Fibroblast of gingiva (primary cell): ENCODE data around the gene CDH13.

Source experiments
- DNase-seq: peaks from one replicate; pipeline ENCODE4 v3.0.0-alpha.2; 2011; ENCODE audit warnings: low read depth

The CDH13 gene

DNA sequence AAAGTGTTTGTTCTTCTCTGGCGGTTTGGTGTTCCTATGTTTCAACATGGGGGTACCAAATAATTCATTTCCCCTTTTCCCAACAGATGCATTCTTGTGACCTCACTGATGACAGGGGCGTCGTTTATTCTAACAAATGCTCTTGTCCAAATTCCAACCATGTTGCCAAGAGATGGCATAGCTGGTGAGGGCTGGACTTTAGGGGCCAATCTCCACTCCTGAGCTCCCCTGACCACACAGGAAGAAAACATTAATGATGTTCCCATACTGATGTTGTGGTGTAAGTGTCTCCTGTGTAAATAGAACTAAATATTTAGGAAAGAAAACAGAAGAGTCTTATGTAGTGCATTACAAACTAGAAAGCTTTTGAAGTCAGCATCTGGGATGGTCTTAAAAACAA lies 431.6 kb downstream of the CDH13 start:
- DNase-seq, result no peak

- no peak for DNase-seq
These were observed 432.5 kb downstream of the CDH13 start for GRCh38 chr16:83059237-83059636.

DNA sequence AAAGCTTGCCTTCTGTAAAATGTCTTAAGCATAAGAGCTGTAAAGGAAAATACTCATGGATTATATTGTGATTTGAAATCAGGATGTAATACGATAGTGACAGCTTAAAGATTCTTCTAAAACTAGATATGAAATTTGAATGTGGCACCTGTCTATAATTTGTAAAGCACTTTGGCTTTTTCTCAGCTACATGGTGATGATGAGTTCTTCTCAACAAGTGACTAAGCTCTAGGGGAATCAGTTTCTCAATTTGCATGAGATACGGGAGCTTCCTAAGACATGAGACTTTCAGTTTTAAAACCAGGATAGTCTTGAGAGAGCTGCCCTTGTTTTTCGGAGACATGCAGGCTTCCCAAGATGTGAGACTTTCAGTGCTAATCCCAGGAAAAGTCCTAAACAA lies 439.2 kb downstream of the CDH13 start:
- no peak for DNase-seq

DNA sequence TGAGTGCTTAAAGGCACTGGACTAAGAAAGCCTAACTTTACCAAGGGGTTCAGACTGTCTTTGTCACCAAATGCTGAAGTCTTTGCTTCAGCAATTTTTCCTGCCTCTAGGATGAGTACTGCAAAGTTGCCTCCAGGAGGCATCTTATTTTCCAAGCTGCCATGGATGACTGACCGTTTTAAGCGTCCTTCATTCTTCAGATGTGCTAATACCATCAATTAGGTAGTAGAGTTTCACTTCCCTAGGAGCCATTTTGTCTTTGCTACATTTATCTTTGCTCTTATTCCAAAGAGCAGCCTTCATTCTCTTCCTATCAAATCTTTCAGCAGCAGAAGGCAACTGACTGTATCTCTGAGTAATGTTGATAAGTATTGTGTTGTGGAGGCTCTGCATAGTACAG lies 440.1 kb downstream of the CDH13 start:
- no peak for DNase-seq

- DNase-seq, result peak; percentile 24
These were observed 441.9 kb downstream of the CDH13 start for GRCh38 chr16:83068686-83069085.

DNA sequence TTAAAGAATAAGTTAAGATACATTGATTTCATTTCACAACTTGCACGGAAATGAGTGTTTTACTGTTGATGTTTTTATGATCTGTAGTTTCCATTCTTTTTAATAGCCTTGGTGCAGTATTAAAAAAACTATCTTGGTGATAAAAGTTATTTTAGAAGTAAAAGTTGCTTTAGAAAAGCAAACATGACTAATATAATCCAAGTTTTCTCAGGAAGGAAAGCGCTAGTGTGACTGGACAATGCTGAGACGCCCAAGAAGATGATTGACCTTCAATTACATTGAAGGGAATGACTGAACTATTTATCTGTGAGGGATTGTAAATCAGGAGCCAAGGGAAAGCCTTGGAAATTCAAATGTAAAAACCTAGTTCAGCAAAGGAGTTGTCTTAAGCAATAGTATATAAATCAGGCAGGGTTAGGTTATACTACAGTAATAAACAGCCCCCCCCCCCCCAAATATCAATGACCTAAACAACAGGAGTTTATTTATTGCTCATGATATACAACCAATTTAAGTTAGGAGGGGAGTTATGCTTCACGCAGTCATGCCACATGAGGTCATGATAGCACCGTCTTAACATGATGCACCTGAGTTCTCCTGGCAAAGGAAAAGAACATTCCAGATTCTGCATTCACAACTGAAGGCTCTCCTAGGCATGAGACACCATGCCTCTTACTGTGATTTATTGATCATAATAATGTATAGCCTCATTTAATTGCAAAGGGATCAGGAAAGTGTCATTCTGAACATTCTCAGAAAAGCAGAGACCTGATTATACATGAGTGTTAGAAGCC lies 443.8 kb downstream of the CDH13 start:
- no peak for DNase-seq

DNA sequence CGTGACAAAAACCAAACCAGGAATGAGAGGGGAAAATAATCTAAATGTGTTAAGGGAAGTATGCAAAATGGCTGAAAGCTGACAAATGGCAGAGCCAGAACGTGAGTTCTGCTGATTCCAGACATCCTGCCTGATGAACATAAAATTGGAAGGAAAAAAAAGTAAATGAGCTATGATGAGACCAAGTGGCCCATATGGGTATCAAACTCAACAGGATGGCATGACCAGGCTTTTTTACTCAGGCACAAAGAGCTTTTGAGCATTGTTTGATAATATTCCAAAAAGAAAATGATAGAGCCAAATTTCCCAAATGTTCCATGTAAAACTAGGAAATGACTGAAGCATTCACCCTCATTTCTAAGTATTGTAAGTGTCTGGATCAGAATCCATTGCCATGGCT lies 449.2 kb downstream of the CDH13 start:
- DNase-seq, result no peak

GRCh38 chr16:83083361-83083760 lies 456.6 kb downstream of the CDH13 start:
- no peak for DNase-seq

DNA sequence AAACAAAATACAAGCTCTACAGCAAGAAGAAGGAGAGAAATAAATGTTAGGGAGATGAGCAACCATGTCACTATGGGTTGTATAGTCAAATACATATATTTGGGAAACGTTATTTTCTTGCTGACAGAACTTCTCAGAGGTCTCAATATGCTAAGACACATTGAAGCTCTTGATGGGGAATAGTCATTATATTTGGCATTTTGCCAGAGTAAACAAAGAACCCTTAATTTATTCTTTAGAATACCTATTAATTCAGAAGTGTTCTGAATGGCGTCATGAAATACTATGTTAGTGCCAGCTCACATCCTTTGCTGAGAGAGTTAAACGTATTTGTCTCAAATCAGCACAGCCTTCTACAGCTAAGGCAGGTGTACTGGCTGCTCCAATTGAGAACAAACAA lies 458.9 kb downstream of the CDH13 start:
- DNase-seq, result no peak

DNA sequence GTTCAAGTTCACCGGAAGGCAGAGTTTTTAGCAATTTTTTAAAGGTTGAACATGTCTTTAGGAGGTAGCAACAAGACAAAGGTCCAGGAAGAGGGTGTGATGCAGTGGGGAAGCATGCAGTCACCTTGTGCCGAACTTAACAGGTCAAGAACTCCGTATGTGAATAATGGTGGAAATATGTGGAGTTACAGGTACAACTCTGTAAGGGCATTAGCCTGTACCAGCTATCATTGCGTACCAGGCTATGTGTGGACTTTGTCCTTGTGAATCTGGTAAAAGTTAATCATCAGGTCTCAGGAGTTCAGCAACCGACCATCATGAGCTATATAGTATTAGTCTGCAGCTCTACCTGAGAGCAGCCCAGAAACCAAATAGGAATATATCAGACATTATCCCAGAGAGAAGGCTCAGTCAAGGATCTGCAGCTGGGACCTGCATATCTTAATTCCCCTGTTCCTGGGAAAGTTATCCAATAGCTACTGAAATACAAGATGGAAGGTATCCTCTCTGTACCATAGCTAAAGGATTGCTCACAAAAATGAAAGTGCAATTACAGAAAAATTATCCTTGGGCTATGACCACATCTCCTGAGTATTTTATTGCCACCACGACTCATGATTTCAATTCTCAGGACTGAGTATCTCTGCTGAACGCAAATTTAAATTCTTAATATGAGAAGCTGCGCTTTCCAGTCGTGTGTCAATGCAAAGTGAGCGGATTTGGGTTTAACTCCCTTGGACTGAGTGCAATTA lies 469.3 kb downstream of the CDH13 start:
- DNase-seq, result no peak

- no peak for DNase-seq
These were observed 471.8 kb downstream of the CDH13 start for GRCh38 chr16:83098536-83098935.

DNA sequence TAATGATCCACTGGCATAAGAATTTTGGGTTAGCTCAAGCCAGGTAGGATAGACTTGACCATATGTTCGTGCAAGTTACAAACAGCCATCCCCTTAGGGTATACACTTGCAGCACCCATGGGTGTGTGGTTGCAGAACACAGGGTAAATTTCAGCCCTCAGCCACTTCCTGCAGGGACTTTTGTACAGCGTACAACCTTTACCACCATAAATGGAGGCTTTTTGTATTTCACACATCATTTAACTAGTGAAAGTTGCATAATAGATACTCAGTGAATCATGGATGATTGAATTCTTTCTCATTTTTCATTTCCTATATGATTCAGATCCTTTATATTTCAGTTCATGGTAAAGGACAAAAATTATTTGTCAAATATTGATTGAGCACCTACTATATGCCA lies 473.9 kb downstream of the CDH13 start:
- DNase-seq, result no peak

DNA sequence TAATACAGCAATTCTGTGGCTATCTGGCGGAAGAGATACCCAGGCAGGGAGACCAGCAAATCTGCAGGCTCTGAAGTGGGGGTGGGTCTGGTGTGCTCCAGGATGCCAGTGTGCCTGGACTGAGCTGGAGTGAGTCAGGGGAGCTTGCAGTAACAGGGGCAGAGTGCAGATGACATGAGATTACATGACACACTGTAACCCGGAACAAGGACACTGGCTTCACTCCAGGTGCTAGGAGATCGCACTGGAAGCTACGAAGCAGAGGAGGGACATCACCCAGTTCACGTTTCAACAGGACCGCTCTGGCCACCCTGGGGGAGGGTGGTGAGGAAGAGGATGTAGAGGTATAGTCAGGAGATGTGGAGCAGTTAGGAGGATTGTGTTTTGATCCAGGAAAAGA lies 475.6 kb downstream of the CDH13 start:
- no peak for DNase-seq

DNA sequence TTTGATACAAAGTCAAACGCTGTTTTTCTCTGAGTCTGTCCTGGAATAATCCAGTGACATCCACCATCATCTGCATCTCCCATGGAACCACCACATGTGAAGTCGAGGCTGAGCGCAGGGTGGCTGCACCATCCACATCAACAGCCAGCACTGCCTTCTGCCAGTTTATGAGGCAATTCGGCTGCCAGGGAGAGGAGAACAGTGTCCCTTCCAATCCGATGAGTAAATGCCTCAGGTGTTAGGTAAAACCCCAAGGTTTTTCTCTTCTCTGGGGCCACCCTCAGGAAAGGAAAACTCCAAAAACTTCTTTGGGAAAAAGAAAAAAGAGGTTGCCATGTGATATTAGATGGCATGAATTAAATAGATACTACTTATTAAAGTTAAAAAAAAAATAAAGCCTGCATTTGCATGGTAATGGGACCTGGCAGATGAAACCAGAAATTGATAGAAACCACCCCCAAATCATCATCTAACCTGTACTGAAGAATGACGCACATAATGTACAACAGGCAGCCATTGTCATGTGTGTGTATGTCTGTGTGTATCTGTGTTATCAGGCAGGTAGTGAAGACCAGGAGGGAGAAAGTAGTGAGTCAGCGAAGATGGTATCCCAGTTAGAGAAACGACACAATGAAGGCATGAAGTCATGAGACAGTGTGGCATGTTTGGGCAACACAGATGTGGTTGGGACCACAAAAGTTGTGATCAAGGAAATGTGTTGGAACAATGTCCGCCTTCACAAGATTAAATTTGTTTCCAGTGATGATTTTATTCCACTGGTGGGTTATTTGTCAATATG lies 478.7 kb downstream of the CDH13 start:
- DNase-seq, result no peak

- DNase-seq, result peak; percentile 19
These were observed 482.8 kb downstream of the CDH13 start for GRCh38 chr16:83109490-83110125.

DNA sequence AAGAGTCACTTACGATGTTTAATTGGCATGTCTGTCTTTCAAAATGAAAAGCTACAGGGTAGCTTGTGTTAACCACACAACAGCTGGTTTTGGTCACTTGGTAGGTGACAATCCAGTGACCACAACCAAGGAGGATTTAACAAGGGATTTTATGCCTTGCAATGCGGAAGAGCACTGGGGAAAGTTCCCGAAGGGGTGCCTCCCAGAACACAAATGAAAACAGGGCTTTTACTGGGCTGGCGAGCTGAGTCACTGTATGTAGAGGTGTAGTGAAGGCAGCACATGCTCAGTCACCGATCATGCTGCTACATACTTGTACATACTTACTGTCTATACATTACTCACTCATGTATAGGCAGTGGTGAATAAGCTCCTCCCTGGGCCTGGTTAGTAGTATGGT lies 483.5 kb downstream of the CDH13 start:
- no peak for DNase-seq

DNA sequence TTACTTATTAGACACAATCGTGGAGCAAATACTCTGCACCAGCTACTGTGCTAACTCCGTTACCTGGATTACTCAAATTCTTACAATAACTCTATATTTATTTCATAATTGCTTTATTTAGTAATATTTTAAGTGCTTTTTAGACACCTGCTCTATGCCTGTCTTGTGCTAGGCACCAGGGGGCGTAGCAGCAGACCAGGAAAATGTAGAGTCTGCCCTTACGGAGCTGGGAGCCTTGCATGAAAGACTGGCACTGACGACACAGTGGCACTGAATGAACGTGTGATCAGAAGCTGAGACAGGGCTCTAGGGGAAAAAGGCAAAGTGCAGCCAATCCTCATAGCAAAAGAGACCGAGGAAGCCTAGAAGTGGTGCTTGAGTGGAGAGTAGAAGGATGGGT lies 486.5 kb downstream of the CDH13 start:
- no peak for DNase-seq

DNA sequence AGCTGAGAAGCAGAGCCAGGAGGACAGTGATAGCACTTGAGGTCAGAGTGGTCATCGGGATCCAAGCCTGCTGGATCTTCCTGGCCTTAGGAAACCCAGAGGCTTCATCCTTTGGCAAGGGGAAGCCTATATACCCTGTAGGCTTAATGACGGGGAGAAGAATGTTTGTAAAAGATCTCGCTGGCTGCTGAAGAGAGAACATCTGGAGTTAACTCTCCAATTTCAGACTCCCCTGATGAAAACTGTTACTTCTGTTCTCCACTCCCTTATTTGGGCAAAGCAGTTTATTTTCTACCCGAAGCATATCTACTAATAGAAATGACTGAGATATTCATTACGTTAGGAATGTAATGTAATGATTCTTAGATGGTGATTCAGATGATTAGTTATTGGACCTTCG lies 487.0 kb downstream of the CDH13 start:
- DNase-seq, result peak; percentile 22

DNA sequence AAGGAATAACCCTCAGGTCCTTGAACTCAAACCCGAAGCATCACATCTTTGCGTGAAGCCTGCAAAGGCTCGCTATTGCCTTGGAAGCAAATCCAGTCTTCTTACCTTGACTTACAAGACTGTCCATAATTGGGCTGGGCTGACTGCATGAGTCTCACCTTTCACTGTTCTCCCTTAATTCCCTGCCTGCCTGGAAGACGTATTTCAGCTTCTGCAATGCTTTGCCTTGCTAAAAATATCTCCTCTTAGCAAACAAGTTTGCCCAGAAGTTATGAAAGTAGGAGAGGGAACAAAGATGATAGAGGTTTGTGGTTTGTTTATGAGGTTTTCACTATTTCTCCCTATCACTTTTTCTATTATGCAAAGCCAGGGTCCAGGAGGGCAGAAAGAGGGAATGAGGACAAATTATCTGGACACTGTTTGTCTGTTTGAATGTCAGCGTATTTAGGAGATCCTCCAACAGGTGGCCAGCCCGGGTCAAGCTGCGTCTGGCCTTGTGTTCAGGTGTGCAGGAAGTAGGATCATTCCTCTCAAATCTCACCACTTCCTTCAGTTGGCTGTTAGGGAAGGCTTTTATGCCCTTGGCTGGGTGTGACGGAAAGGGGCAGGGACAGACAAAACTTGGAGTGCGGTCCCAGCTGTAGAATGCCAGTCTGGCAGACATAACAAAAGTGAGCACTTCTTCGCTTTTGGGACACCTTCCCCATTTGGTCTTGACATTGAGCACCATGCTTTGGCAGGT lies 488.9 kb downstream of the CDH13 start:
- peak; percentile 18 for DNase-seq

GRCh38 chr16:83116274-83116892 lies 489.6 kb downstream of the CDH13 start:
- DNase-seq, result peak; percentile 58

DNA sequence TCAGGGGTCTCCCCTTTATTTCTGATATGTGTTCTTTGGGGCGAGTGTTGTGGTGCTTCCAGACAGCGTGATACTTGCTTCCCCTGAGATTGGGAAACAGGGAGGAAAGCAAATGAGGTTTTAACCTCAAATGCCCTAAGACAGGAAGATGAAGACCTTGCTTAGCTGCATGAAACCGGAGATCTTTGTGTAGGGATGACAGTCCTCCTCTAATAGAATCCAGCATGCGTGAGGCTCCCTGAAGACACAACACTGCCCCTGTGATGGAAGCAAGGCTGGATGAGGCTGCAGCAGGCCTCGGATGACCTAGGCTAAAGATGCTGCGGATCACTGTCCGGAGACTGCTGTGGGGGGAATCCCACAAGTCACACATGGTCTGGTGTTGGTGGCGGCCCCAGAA lies 491.0 kb downstream of the CDH13 start:
- peak; percentile 12 for DNase-seq
